Neural cell (in vitro differentiated cells): Measurements from ENCODE around the gene BHLHE23. TPM values are rescaled to one million over a fixed set of nuclear protein-coding genes. Genes with fewer than 3 reads are reported as not detected.

Experiments
- H2AFZ ChIP-seq: fragments of 200-600, 300-800 bp; sonication (generic), shearing (Covaris generic); 2 replicates; pipeline ENCODE4 v1.6.0; 2014; ENCODE audit warnings: low read depth, mild to moderate bottlenecking, antibody characterized with exemption, low read length, moderate library complexity
- H3F3A ChIP-seq: fragments of 200-600 bp; shearing (Covaris generic); 2 replicates; pipeline ENCODE4 v1.6.1; 2016; ENCODE audit warnings: mild to moderate bottlenecking, moderate library complexity, mixed read lengths, antibody characterized with exemption, low read length; ENCODE audit not compliant: insufficient read depth, poor library complexity, severe bottlenecking
- H3K27ac ChIP-seq: fragments of 200-600, 300-800 bp; sonication (generic), shearing (Covaris generic); 2 replicates; pipeline ENCODE4 v1.5.1; 2014; ENCODE audit warnings: mild to moderate bottlenecking, low read length, moderate library complexity
- H3K27me3 ChIP-seq: fragments of 300-800, 200-600 bp; sonication (generic), shearing (Covaris generic); 2 replicates; pipeline ENCODE4 v1.6.0; 2014; ENCODE audit warnings: mild to moderate bottlenecking, low read depth, low read length, moderate library complexity; ENCODE audit not compliant: insufficient read depth
- H3K36me3 ChIP-seq: fragments of 300-800, 200-600 bp; sonication (generic), shearing (Covaris generic); 2 replicates; pipeline ENCODE4 v1.5.1; 2014; ENCODE audit warnings: mild to moderate bottlenecking, antibody characterized with exemption, low read length, moderate library complexity; ENCODE audit not compliant: insufficient read depth
- H3K4me2 ChIP-seq: fragments of 300-800, 200-600 bp; sonication (generic), shearing (Covaris generic); 2 replicates; pipeline ENCODE4 v1.6.0; 2014; ENCODE audit warnings: mild to moderate bottlenecking, low read length
- H3K4me3 ChIP-seq: fragments of 300-800, 200-600 bp; sonication (generic), shearing (Covaris generic); 2 replicates; pipeline ENCODE4 v1.5.1; 2014; ENCODE audit warnings: mild to moderate bottlenecking, low read length, moderate library complexity
- H3K79me2 ChIP-seq: fragments of 200-600 bp; shearing (Covaris generic); replicated peaks from 2 replicates; pipeline ENCODE4 v1.6.0; 2014; ENCODE audit warnings: mild to moderate bottlenecking, low read length, moderate library complexity; ENCODE audit not compliant: insufficient read depth
- H3K9ac ChIP-seq: fragments of 300-800, 200-600 bp; sonication (generic), shearing (Covaris generic); 2 replicates; pipeline ENCODE4 v1.6.1; 2016; ENCODE audit warnings: mild to moderate bottlenecking, low read length, mixed read lengths
- H3K9me2 ChIP-seq: fragments of 200-600 bp; shearing (Covaris generic); 2 replicates; pipeline ENCODE4 v1.6.1; 2016; ENCODE audit warnings: mild to moderate bottlenecking, low read length, mixed read lengths; ENCODE audit not compliant: insufficient read depth
- H3K9me3 ChIP-seq: fragments of 200-600, 300-800 bp; sonication (generic), shearing (Covaris generic); 2 replicates; pipeline ENCODE4 v1.6.1; 2016; ENCODE audit warnings: mild to moderate bottlenecking, mixed run types, low read length, moderate library complexity, mixed read lengths
- H4K20me1 ChIP-seq: fragments of 200-600 bp; shearing (Covaris generic); 2 replicates; pipeline ENCODE4 v1.6.1; 2016; ENCODE audit warnings: mild to moderate bottlenecking, mixed run types; ENCODE audit not compliant: insufficient read depth
- CTCF ChIP-seq: fragments of 450-650 bp; IDR thresholded peaks from 2 replicates; pipeline ENCODE4 v1.5.1; 2014; ENCODE audit warnings: antibody characterized with exemption, mild to moderate bottlenecking, moderate library complexity; ENCODE audit not compliant: poor library complexity, severe bottlenecking
- EP300 ChIP-seq: fragments of 450-650 bp; conservative IDR thresholded peaks from 2 replicates; pipeline ENCODE4 v1.6.1; 2014; ENCODE audit warnings: antibody characterized with exemption, mild to moderate bottlenecking, moderate library complexity; ENCODE audit not compliant: poor library complexity, severe bottlenecking
- EZH2 ChIP-seq: fragments of 200-600, 300-800 bp; shearing (Covaris generic), sonication (generic); IDR thresholded peaks from 2 replicates; pipeline ENCODE4 v1.6.1; 2014; ENCODE audit warnings: antibody characterized with exemption, low read length, borderline replicate concordance, mild to moderate bottlenecking; ENCODE audit not compliant: insufficient read depth, poor library complexity, severe bottlenecking
- MXI1 ChIP-seq: fragments of 450-650 bp; conservative IDR thresholded peaks from 2 replicates; pipeline ENCODE4 v1.6.1; 2014; ENCODE audit warnings: antibody characterized with exemption, mild to moderate bottlenecking; ENCODE audit not compliant: poor library complexity, severe bottlenecking
- POLR2AphosphoS5 ChIP-seq: IDR thresholded peaks from 2 replicates; pipeline ENCODE4 v1.6.1; 2012
- RAD21 ChIP-seq: fragments of 450-650 bp; conservative IDR thresholded peaks from 2 replicates; pipeline ENCODE4 v1.6.1; 2014; ENCODE audit warnings: antibody characterized with exemption, mild to moderate bottlenecking, moderate library complexity
- REST ChIP-seq: IDR thresholded peaks from 2 replicates; pipeline ENCODE4 v1.6.1; 2012; ENCODE audit warnings: borderline replicate concordance
- SMC3 ChIP-seq: fragments of 450-650 bp; conservative IDR thresholded peaks from 2 replicates; pipeline ENCODE4 v1.6.1; 2014; ENCODE audit warnings: antibody characterized with exemption, mild to moderate bottlenecking, moderate library complexity; ENCODE audit not compliant: poor library complexity
- TAF1 ChIP-seq: IDR thresholded peaks from 2 replicates; pipeline ENCODE4 v1.6.1; 2012; ENCODE audit warnings: low read depth
- polyA plus RNA-seq: library from polyadenylated mRNA; depleted of rRNA; stranded (reverse); fragments of >200 nt; gene quantifications from 2 replicates; pipeline ENCODE4 v1.2.3, GENCODE V29; 2014

Gene BHLHE23
- polyA plus RNA-seq, 1 donor from 2014 or later, result not detected

GRCh38 chr20:62963614-62964397 lies 43.0 kb downstream of the BHLHE23 start:
- no peaks in the 10 kb centered on the region for H3K79me2 ChIP-seq
- H3K4me2 ChIP-seq, result no peak overlapping the region
- no peak overlapping the region for H3K4me3 ChIP-seq
- H4K20me1 ChIP-seq, result no peaks in the 10 kb centered on the region
- no peak overlapping the region for H3K9ac ChIP-seq
- no peaks in the 10 kb centered on the region for H3K9me2 ChIP-seq
- no peaks in the 10 kb centered on the region for H3F3A ChIP-seq
- no peaks in the 10 kb centered on the region for H3K27me3 ChIP-seq
- no peak overlapping the region for H2AFZ ChIP-seq
- no peaks in the 10 kb centered on the region for H3K9me3 ChIP-seq
- no peak overlapping the region for H3K27ac ChIP-seq
- TF ChIP-seq CTCF (no peak), REST (no peak), TAF1 (no peak), POLR2AphosphoS5 (no peak), EP300 (no peak), MXI1 (no peak), SMC3 (no peak)
- no peaks in the 10 kb centered on the region for H3K36me3 ChIP-seq

GRCh38 chr20:62962891-62963613 lies 43.7 kb downstream of the BHLHE23 start:
- Histone ChIP-seq H3K27me3 (no peaks in the 10 kb centered on the region), H3K4me2 (no peak overlapping the region), H3K27ac (no peak overlapping the region), H3K9ac (no peak overlapping the region), H4K20me1 (no peaks in the 10 kb centered on the region), H3K36me3 (no peaks in the 10 kb centered on the region), H2AFZ (no peak overlapping the region), H3K9me3 (no peaks in the 10 kb centered on the region), H3K4me3 (no peak overlapping the region), H3K79me2 (no peaks in the 10 kb centered on the region), H3F3A (no peaks in the 10 kb centered on the region), H3K9me2 (no peaks in the 10 kb centered on the region)
- TF ChIP-seq TAF1 (no peak), EP300 (no peak), SMC3 (no peak), CTCF (no peak), REST (no peak), RAD21 (no peak), MXI1 (no peak), EZH2 (no peak), POLR2AphosphoS5 (no peak)
